Measurements from ENCODE around the gene DAGLA.

Gene DAGLA

GRCh38 chr11:61711498-61711897 is 31.3 kb downstream of the DAGLA start:
- DNase-seq: no peak

- DNase-seq: no peak
Observed at GRCh38 chr11:61712314-61712713, 32.1 kb downstream of the DAGLA start.

- no peak for DNase-seq
Observed at GRCh38 chr11:61712846-61713245, 32.7 kb downstream of the DAGLA start.

- DNase-seq: no peak
Observed at GRCh38 chr11:61713464-61713863, 33.3 kb downstream of the DAGLA start.

GRCh38 chr11:61713906-61714305 is 33.7 kb downstream of the DAGLA start:
- no peak for DNase-seq

- DNase-seq: no peak
Observed at GRCh38 chr11:61714316-61714715, 34.1 kb downstream of the DAGLA start.

- no peak for DNase-seq
Observed at GRCh38 chr11:61714916-61715315, 34.7 kb downstream of the DAGLA start.

GRCh38 chr11:61715867-61716266 is 35.7 kb downstream of the DAGLA start:
- no peak for DNase-seq

- DNase-seq: no peak
Observed at GRCh38 chr11:61716478-61717285, 36.5 kb downstream of the DAGLA start.

- DNase-seq: no peak
Observed at GRCh38 chr11:61717286-61718033, 37.3 kb downstream of the DAGLA start.

- no peak for DNase-seq
Observed at GRCh38 chr11:61718046-61718531, 37.9 kb downstream of the DAGLA start.

- no peak for DNase-seq
Observed at GRCh38 chr11:61718621-61719302, 38.6 kb downstream of the DAGLA start.

- no peak for DNase-seq
Observed at GRCh38 chr11:61719978-61720377, 39.8 kb downstream of the DAGLA start.

GRCh38 chr11:61720597-61720996 is 40.4 kb downstream of the DAGLA start:
- no peak for DNase-seq

GRCh38 chr11:61724437-61724836 is 44.2 kb downstream of the DAGLA start:
- no peak for DNase-seq

- DNase-seq: no peak
Observed at GRCh38 chr11:61725781-61726231, 45.6 kb downstream of the DAGLA start.

- DNase-seq: no peak
Observed at GRCh38 chr11:61726775-61727174, 46.6 kb downstream of the DAGLA start.

- DNase-seq: no peak
Observed at GRCh38 chr11:61727401-61727811, 47.2 kb downstream of the DAGLA start.

- DNase-seq: no peak
Observed at GRCh38 chr11:61728066-61728939, 48.1 kb downstream of the DAGLA start.

- DNase-seq: no peak
Observed at GRCh38 chr11:61728940-61729219, 48.7 kb downstream of the DAGLA start.

- DNase-seq: no peak
Observed at GRCh38 chr11:61730240-61730994, 50.2 kb downstream of the DAGLA start.

All from CD4-positive, alpha-beta T cell treated with Interleukin-1 beta for 1 hour (primary cell).